WTC11 (cell line): ENCODE results near the gene CCDC201. TPM values are rescaled to one million over a fixed set of nuclear protein-coding genes. Genes with fewer than 3 reads are reported as not detected.

Experiments
- ATAC-seq: fragments of 200-7000 bp; cut with Tn5 transposase; 2 replicates; pipeline ENCODE4 v1.10.0; 2021; ENCODE audit warnings: mild to moderate bottlenecking, moderate library complexity
- CTCF ChIA-PET: fragments of 300-600 bp; sonication (Branson Sonifier 250); formaldehyde crosslinking; loops from one replicate; lab custom pipeline; 2021; ENCODE audit warnings: antibody characterized with exemption; lab: Charles Lee
- POLR2A ChIA-PET: fragments of 350-600 bp; sonication (Branson Sonifier 250); formaldehyde crosslinking; loops from one replicate; lab custom pipeline; 2021; ENCODE audit warnings: antibody characterized with exemption; lab: Charles Lee
- DNase-seq: peaks from one replicate; pipeline ENCODE4 v3.0.0; 2021; ENCODE audit warnings: low spot score
- H3K27ac Mint-ChIP-seq: 2 replicates; pipeline ENCODE4 v1.8.0; 2021; ENCODE audit warnings: mixed read lengths
- H3K27me3 Mint-ChIP-seq: 2 replicates; pipeline ENCODE4 v1.8.0; 2021; ENCODE audit warnings: low read depth, mild to moderate bottlenecking, moderate library complexity, mixed read lengths
- H3K36me3 Mint-ChIP-seq: 2 replicates; pipeline ENCODE4 v1.8.0; 2021; ENCODE audit warnings: mixed read lengths
- H3K4me1 Mint-ChIP-seq: 2 replicates; pipeline ENCODE4 v1.8.0; 2022; ENCODE audit warnings: mixed read lengths
- H3K4me3 Mint-ChIP-seq: 2 replicates; pipeline ENCODE4 v1.8.0; 2021; ENCODE audit warnings: mild to moderate bottlenecking, moderate library complexity, mixed read lengths
- H3K9me3 Mint-ChIP-seq: 2 replicates; pipeline ENCODE4 v1.8.0; 2021; ENCODE audit warnings: mixed read lengths
- CBFB ChIP-seq: sonication (generic); formaldehyde crosslinking; IDR thresholded peaks from 2 replicates; pipeline ENCODE4 v1.8.1; 2022; ENCODE audit warnings: mild to moderate bottlenecking, low read depth, missing genetic modification reagents
- GTF2I ChIP-seq: fragments of 250-450 bp; sonication (Bioruptor Pico); conservative IDR thresholded peaks from 2 replicates; pipeline ENCODE4 v1.4.0; 2021; ENCODE audit warnings: mild to moderate bottlenecking
- SMAD3 ChIP-seq: sonication (generic); formaldehyde crosslinking; IDR thresholded peaks from 2 replicates; pipeline ENCODE4 v1.8.0; 2022; ENCODE audit warnings: missing genetic modification reagents, mild to moderate bottlenecking, borderline replicate concordance
- TCF7 ChIP-seq: sonication (generic); formaldehyde crosslinking; IDR thresholded peaks from 2 replicates; pipeline ENCODE4 v1.8.0; 2022; ENCODE audit warnings: mild to moderate bottlenecking, low read depth, missing genetic modification reagents, moderate library complexity
- ZNF138 ChIP-seq: sonication (generic); formaldehyde crosslinking; conservative IDR thresholded peaks from 2 replicates; pipeline ENCODE4 v1.8.1; 2022; ENCODE audit warnings: mild to moderate bottlenecking, moderate library complexity, missing genetic modification reagents
- ZNF423 ChIP-seq: fragments of 250-450 bp; sonication (Bioruptor Pico); IDR thresholded peaks from 2 replicates; pipeline ENCODE4 v2.1.2; 2022; ENCODE audit warnings: mild to moderate bottlenecking, moderate library complexity
- total RNA-seq: library from RNA; stranded (reverse); gene quantifications from 3 replicates; pipeline ENCODE4 v1.2.3, GENCODE V29; 2021
- TF ChIP-seq, protein P1 (sequence below): sonication (generic); formaldehyde crosslinking; IDR thresholded peaks from 2 replicates; pipeline ENCODE4 v1.8.1; 2023; ENCODE audit warnings: mild to moderate bottlenecking, moderate library complexity, missing genetic modification reagents
- TF ChIP-seq, protein P2 (sequence below): fragments of 250-450 bp; sonication (Bioruptor Pico); IDR thresholded peaks from 2 replicates; pipeline ENCODE4 v1.9.0; 2021; ENCODE audit warnings: mild to moderate bottlenecking
- TF ChIP-seq, protein P3 (sequence below): sonication (generic); formaldehyde crosslinking; IDR thresholded peaks from 2 replicates; pipeline ENCODE4 v1.8.0; 2023; ENCODE audit warnings: missing genetic modification reagents, mild to moderate bottlenecking, borderline replicate concordance
- TF ChIP-seq, protein P4 (sequence below): sonication (generic); formaldehyde crosslinking; IDR thresholded peaks from 2 replicates; pipeline ENCODE4 v1.8.1; 2022; ENCODE audit warnings: low read depth, mild to moderate bottlenecking, moderate library complexity, missing genetic modification reagents, borderline replicate concordance
- TF ChIP-seq, protein P5 (sequence below): sonication (generic); formaldehyde crosslinking; IDR thresholded peaks from 2 replicates; pipeline ENCODE4 v1.8.1; 2022; ENCODE audit warnings: mild to moderate bottlenecking, moderate library complexity, missing genetic modification reagents
- TF ChIP-seq, protein P6 (sequence below): sonication (generic); formaldehyde crosslinking; IDR thresholded peaks from 2 replicates; pipeline ENCODE4 v1.8.1; 2022; ENCODE audit warnings: mild to moderate bottlenecking, missing genetic modification reagents, moderate library complexity, borderline replicate concordance
- TF ChIP-seq, protein P7 (sequence below): fragments of 250-450 bp; sonication (Bioruptor Pico); conservative IDR thresholded peaks from 2 replicates; pipeline ENCODE4 v1.9.0; 2021; ENCODE audit warnings: mild to moderate bottlenecking

The CCDC201 gene
- total RNA-seq, 1 experiment from 2014 or later: not detected

DNA sequence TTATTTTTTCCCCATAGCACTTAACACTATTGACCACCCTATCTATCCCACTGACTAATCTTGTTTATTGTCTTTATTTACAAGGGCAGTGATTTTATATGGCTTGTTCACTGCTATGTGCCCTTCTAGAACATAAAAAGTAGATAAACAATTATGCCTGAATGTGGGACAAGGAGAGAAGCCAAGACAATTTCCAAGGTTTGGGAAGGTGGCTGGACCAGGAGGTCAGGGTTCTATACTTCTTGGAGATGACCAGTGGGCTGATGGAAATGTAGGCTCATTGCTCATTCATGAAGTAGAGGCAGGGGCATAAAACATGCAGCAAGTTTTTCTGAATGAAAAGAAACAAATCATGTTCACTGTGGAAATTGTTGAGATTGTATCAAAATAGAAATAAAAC is 36.7 kb upstream of the CCDC201 start:
- TF ChIP-seq, protein P1, sequence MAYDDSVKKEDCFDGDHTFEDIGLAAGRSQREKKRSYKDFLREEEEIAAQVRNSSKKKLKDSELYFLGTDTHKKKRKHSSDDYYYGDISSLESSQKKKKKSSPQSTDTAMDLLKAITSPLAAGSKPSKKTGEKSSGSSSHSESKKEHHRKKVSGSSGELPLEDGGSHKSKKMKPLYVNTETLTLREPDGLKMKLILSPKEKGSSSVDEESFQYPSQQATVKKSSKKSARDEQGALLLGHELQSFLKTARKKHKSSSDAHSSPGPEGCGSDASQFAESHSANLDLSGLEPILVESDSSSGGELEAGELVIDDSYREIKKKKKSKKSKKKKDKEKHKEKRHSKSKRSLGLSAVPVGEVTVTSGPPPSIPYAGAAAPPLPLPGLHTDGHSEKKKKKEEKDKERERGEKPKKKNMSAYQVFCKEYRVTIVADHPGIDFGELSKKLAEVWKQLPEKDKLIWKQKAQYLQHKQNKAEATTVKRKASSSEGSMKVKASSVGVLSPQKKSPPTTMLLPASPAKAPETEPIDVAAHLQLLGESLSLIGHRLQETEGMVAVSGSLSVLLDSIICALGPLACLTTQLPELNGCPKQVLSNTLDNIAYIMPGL: no peak
- TF ChIP-seq, protein P2, sequence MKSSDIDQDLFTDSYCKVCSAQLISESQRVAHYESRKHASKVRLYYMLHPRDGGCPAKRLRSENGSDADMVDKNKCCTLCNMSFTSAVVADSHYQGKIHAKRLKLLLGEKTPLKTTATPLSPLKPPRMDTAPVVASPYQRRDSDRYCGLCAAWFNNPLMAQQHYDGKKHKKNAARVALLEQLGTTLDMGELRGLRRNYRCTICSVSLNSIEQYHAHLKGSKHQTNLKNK (CRISPR knock-in tag): no peak
- TF ChIP-seq, protein P3, sequence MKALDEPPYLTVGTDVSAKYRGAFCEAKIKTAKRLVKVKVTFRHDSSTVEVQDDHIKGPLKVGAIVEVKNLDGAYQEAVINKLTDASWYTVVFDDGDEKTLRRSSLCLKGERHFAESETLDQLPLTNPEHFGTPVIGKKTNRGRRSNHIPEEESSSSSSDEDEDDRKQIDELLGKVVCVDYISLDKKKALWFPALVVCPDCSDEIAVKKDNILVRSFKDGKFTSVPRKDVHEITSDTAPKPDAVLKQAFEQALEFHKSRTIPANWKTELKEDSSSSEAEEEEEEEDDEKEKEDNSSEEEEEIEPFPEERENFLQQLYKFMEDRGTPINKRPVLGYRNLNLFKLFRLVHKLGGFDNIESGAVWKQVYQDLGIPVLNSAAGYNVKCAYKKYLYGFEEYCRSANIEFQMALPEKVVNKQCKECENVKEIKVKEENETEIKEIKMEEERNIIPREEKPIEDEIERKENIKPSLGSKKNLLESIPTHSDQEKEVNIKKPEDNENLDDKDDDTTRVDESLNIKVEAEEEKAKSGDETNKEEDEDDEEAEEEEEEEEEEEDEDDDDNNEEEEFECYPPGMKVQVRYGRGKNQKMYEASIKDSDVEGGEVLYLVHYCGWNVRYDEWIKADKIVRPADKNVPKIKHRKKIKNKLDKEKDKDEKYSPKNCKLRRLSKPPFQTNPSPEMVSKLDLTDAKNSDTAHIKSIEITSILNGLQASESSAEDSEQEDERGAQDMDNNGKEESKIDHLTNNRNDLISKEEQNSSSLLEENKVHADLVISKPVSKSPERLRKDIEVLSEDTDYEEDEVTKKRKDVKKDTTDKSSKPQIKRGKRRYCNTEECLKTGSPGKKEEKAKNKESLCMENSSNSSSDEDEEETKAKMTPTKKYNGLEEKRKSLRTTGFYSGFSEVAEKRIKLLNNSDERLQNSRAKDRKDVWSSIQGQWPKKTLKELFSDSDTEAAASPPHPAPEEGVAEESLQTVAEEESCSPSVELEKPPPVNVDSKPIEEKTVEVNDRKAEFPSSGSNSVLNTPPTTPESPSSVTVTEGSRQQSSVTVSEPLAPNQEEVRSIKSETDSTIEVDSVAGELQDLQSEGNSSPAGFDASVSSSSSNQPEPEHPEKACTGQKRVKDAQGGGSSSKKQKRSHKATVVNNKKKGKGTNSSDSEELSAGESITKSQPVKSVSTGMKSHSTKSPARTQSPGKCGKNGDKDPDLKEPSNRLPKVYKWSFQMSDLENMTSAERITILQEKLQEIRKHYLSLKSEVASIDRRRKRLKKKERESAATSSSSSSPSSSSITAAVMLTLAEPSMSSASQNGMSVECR (CRISPR knock-in tag): no peak
- TF ChIP-seq GTF2I (CRISPR knock-in tag): no peak
- TF ChIP-seq TCF7 (CRISPR knock-in tag): no peak
- TF ChIP-seq, protein P4, sequence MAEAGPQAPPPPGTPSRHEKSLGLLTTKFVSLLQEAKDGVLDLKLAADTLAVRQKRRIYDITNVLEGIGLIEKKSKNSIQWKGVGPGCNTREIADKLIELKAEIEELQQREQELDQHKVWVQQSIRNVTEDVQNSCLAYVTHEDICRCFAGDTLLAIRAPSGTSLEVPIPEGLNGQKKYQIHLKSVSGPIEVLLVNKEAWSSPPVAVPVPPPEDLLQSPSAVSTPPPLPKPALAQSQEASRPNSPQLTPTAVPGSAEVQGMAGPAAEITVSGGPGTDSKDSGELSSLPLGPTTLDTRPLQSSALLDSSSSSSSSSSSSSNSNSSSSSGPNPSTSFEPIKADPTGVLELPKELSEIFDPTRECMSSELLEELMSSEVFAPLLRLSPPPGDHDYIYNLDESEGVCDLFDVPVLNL (CRISPR knock-in tag): no peak
- TF ChIP-seq ZNF138: no peak
- TF ChIP-seq, protein P5, sequence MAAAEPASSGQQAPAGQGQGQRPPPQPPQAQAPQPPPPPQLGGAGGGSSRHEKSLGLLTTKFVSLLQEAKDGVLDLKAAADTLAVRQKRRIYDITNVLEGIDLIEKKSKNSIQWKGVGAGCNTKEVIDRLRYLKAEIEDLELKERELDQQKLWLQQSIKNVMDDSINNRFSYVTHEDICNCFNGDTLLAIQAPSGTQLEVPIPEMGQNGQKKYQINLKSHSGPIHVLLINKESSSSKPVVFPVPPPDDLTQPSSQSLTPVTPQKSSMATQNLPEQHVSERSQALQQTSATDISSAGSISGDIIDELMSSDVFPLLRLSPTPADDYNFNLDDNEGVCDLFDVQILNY (CRISPR knock-in tag): no peak
- TF ChIP-seq SMAD3 (CRISPR knock-in tag): no peak
- TF ChIP-seq, protein P6, sequence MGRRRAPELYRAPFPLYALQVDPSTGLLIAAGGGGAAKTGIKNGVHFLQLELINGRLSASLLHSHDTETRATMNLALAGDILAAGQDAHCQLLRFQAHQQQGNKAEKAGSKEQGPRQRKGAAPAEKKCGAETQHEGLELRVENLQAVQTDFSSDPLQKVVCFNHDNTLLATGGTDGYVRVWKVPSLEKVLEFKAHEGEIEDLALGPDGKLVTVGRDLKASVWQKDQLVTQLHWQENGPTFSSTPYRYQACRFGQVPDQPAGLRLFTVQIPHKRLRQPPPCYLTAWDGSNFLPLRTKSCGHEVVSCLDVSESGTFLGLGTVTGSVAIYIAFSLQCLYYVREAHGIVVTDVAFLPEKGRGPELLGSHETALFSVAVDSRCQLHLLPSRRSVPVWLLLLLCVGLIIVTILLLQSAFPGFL (CRISPR knock-in tag): no peak
- TF ChIP-seq, protein P7, sequence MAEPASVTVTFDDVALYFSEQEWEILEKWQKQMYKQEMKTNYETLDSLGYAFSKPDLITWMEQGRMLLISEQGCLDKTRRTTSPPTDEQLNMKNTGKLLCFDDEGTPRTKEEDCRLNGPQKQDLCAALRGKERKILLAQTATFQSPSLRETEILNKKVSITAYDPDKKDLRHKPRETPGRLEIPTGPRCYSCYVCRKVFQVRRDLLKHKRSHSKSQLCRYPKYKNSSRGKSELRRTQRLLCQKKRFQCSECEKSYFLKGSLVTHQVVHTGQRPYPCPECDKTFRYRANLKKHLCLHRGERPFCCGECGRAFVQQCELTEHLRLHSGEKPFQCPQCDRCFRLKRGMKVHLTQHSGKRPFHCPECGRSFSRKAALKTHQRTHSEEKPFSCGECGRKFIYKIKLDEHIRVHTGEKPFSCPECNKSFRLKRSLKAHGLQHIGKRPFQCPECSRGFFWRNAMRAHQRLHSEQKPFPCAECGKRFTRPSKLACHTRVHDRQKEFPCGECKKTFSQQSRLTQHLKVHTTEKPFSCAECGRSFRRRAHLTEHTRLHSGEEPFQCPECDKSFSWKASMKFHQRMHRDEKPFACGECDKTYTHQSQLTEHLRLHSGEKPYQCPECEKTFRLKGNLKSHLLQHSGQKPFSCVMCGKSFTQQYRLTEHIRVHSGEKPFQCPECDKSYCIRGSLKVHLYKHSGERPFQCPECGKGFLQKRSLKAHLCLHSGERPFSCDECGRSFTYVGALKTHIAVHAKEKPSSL (CRISPR knock-in tag): no peak
- no peak for TF ChIP-seq ZNF423 (CRISPR knock-in tag)
- TF ChIP-seq CBFB (CRISPR knock-in tag): no peak
- DNase-seq (no peak), ATAC-seq (no peak)
- Mint-ChIP-seq H3K36me3 (no peaks in the 10 kb centered on the region), H3K9me3 (no peaks in the 10 kb centered on the region), H3K4me1 (peaks cover 3% of the 10 kb centered on the region; the same call in 1 of the 2 replicates), H3K4me3 (no peak overlapping the region), H3K27ac (no peak overlapping the region), H3K27me3 (peaks cover 5% of the 10 kb centered on the region; the same call in 1 of the 2 replicates)
- ChIA-PET CTCF (no interaction called here), POLR2A (no interaction called here)
